Measurements from ENCODE around the gene ARF6.

GRCh38 chr14:49923442-49923841, 30.6 kb downstream of the ARF6 start:
- TF ChIP-seq CTCF (IDR thresholded peaks at IDR 0.05) = no peak
- no peak for TF ChIP-seq NFIC (IDR thresholded peaks at IDR 0.05; ENCODE audit: borderline replicate concordance)
- no peak for TF ChIP-seq GATA2 (CRISPR knock-in tag; IDR thresholded peaks at IDR 0.05)
- TF ChIP-seq RAD21 (IDR thresholded peaks at IDR 0.05; ENCODE audit: low read length) = no peak
- TF ChIP-seq EP300 (IDR thresholded peaks at IDR 0.05; ENCODE audit: borderline replicate concordance in 1 of 2, low read depth in 1 of 2, low read length in 1 of 2) = no peak
- no peak for TF ChIP-seq MAX (IDR thresholded peaks at IDR 0.05; ENCODE audit: low read depth)
- no peak for TF ChIP-seq JUND (IDR thresholded peaks at IDR 0.05)
- TF ChIP-seq CHD2 (IDR thresholded peaks at IDR 0.05; ENCODE audit: low read length, partially characterized antibody) = no peak
- no peak for TF ChIP-seq POLR2AphosphoS5 (IDR thresholded peaks at IDR 0.05; ENCODE audit: low read depth, low read length)
- TF ChIP-seq, protein P1, sequence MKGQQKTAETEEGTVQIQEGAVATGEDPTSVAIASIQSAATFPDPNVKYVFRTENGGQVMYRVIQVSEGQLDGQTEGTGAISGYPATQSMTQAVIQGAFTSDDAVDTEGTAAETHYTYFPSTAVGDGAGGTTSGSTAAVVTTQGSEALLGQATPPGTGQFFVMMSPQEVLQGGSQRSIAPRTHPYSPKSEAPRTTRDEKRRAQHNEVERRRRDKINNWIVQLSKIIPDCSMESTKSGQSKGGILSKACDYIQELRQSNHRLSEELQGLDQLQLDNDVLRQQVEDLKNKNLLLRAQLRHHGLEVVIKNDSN (IDR thresholded peaks at IDR 0.05; ENCODE audit: borderline replicate concordance, low read depth) = no peak
- no peak for TF ChIP-seq TAF1 (IDR thresholded peaks at IDR 0.05; ENCODE audit: borderline replicate concordance, low read depth, low read length)
- no peak for TF ChIP-seq MEF2A (IDR thresholded peaks at IDR 0.05; ENCODE audit: borderline replicate concordance, low read depth)
